ENCODE results near the gene SH3BGRL3. TPM values are rescaled to one million over a fixed set of nuclear protein-coding genes. Genes with fewer than 3 reads are reported as not detected.

The SH3BGRL3 gene
- total RNA-seq, 4 donors from 2014 or later, result 5.0 to 86.6 (median 52.3) TPM

DNA sequence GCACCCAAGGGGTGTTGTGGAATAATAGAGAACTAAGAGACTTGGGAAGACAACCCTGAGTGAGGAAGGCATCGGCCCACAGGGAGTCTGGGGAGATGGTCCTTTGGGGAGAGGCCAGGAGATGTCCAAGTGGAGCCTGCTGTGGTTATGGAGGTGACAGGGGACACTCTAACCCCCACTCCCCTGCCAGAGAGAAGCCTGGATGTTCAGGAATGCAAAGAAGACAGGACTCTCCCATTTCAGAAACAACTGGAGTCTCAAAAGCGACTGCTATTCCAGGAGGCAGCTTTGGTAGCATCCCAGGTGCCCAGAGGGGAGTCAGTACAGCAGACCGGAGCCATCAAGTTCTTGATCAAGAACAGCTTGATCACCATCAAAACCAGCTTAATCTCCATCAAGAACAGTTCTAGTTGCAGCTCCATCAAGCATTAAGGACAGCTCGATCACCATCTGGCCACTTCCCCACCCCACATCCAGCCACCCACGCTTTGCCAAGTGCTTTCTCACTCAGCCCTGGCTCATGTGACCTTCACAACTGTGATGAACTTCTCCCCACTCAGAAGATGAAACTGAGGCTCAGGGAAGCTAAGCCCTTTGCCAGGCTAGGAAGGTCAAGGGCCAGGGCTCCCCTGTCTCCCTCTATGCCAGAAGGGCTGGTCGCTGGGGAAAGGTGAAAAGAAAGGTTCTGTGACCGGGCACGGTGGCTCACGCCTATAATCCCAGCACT, 38.6 kb downstream of the SH3BGRL3 start:
- Histone ChIP-seq H3K27ac (no peak overlapping the region), H3K4me1 (no peaks in the 10 kb centered on the region), H3K27me3 (no peaks in the 10 kb centered on the region), H3K36me3 (no peaks in the 10 kb centered on the region), H3K9me3 (no peaks in the 10 kb centered on the region), H3K4me3 (no peak overlapping the region)
- TF ChIP-seq POLR2A (IDR thresholded peaks at IDR 0.05), result no peak
- TF ChIP-seq, protein P1, sequence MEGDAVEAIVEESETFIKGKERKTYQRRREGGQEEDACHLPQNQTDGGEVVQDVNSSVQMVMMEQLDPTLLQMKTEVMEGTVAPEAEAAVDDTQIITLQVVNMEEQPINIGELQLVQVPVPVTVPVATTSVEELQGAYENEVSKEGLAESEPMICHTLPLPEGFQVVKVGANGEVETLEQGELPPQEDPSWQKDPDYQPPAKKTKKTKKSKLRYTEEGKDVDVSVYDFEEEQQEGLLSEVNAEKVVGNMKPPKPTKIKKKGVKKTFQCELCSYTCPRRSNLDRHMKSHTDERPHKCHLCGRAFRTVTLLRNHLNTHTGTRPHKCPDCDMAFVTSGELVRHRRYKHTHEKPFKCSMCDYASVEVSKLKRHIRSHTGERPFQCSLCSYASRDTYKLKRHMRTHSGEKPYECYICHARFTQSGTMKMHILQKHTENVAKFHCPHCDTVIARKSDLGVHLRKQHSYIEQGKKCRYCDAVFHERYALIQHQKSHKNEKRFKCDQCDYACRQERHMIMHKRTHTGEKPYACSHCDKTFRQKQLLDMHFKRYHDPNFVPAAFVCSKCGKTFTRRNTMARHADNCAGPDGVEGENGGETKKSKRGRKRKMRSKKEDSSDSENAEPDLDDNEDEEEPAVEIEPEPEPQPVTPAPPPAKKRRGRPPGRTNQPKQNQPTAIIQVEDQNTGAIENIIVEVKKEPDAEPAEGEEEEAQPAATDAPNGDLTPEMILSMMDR (IDR thresholded peaks at IDR 0.05), result no peak
- intact Hi-C loops (cut with DNase I; ENCODE audit: low total_unique reads), result no loop called here
- DNase-seq, result no peak

DNA sequence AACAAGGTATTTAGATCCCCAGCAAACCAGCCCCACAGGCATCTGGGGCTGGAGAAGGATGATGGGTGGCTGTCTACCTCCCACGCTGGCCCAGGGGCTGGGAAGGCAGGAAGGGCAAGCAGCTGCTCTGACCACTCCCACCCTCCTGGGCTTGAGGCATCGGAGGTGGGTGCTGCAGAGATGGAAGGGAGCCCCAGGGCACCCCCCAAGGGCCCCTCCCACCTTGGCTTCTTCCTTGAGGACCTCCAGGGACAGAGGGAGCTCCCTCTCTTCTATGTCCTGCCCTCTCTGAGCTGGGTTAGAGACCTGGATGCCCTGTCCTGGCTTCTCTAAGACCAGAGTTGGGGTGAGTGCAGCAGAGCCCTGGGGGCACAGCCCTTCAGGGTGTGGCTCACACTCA, 41.0 kb downstream of the SH3BGRL3 start:
- Histone ChIP-seq H3K4me3 (no peak overlapping the region), H3K36me3 (no peaks in the 10 kb centered on the region), H3K4me1 (no peaks in the 10 kb centered on the region), H3K27ac (no peak overlapping the region), H3K27me3 (no peaks in the 10 kb centered on the region), H3K9me3 (no peaks in the 10 kb centered on the region)
- TF ChIP-seq, protein P1 (IDR thresholded peaks at IDR 0.05), result no peak
- no peak for TF ChIP-seq POLR2A (IDR thresholded peaks at IDR 0.05)
- DNase-seq, result no peak
- intact Hi-C loops (cut with DNase I; ENCODE audit: low total_unique reads), result loop anchor here (5.0 kb wide), 1 partner anchor 39 kb away; the partner anchor contains the start of gene SH3BGRL3

DNA sequence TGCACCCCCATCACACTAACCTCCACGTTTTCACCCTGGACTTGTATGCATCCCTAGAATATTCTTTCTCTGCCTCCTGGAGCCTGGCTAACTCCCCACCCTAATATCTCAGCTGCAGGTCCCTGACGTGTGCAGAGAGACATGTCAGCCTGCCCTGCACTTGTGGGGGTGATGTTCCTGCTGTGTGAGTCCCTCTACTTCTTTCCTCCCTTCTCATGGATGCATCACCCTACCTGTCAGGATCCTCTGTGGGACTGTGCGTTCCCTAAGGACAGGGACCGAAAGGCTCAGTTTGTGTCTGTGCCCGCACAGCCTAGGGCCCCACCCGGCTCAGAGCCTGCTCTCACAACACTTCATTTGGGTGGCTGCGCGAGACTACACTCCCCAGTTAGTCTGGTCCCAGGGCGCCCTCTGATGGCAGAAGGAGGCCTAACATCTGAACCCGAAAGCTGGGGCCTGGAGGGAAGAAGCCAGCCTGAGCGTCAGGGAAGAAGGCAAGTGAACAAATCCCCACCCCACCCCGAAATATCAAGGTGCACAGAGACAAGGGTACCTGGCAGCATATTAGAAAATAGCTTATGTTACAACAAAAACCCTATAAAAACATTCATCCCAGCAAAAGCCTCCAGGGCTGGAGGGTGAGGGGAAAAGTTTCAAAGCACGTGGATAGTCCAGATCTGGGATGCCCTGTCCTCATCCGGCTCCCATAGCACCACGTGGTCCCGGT, 41.6 kb downstream of the SH3BGRL3 start:
- Histone ChIP-seq H3K27me3 (no peaks in the 10 kb centered on the region), H3K4me1 (no peaks in the 10 kb centered on the region), H3K4me3 (no peak overlapping the region), H3K36me3 (no peaks in the 10 kb centered on the region), H3K9me3 (no peaks in the 10 kb centered on the region), H3K27ac (no peak overlapping the region)
- DNase-seq, result peak; percentile 87 to 88
- intact Hi-C loops (cut with DNase I; ENCODE audit: low total_unique reads), result loop anchor here (5.0 kb wide), 1 partner anchor 39 kb away; the partner anchor contains the start of gene SH3BGRL3
- TF ChIP-seq POLR2A (IDR thresholded peaks at IDR 0.05), result no peak
- TF ChIP-seq, protein P1 (IDR thresholded peaks at IDR 0.05), result peak; percentile 80 to 95 (median 86)

DNA sequence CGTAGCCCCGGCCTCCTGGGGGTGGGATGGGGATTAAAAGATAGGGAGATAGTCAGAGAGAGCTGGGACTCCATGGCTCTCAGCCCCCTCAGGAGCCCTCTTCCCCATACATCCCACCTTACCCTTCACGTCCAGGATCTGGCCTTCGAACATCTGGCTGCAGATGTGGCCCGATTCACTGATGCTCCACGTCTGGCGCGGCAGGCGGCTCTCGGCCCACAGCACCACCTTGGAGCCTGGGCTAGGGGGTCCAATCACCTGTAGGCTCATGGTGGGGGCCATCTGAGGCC, 42.1 kb downstream of the SH3BGRL3 start:
- H3K4me1 ChIP-seq, result no peaks in the 10 kb centered on the region
- H3K27me3 ChIP-seq, result no peaks in the 10 kb centered on the region
- no peaks in the 10 kb centered on the region for H3K9me3 ChIP-seq
- H3K4me3 ChIP-seq, result no peak overlapping the region
- DNase-seq, result no peak
- H3K36me3 ChIP-seq, result no peaks in the 10 kb centered on the region
- intact Hi-C loops (cut with DNase I; ENCODE audit: low total_unique reads), result loop anchor here (5.0 kb wide), 1 partner anchor 40 kb away; the partner anchor contains the start of gene SH3BGRL3
- TF ChIP-seq, protein P1 (IDR thresholded peaks at IDR 0.05), result no peak
- no peak for TF ChIP-seq POLR2A (IDR thresholded peaks at IDR 0.05)
- H3K27ac ChIP-seq, result no peak overlapping the region

DNA sequence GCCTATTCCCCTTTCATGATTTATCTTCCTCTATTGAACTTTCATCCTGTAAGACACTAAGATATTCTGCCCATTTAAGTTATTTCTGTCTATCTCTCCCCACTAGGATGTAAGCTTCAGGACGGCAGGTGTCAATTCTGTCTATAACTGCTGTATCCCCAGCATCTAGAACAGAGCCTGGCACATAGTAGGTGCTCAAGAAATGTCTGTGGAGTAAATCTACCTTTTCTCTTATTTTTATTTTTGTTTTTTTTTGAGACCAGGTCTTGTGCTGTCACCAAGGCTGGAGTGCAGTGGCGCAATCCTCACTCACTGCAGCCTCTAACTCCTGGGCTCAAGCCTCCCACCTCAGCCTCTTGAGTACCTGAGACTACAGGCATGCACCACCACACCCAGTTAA, 43.5 kb downstream of the SH3BGRL3 start:
- no peak for DNase-seq
- intact Hi-C loops (cut with DNase I; ENCODE audit: low total_unique reads), result loop anchor here (5.0 kb wide), 1 partner anchor 41 kb away; the partner anchor contains the start of gene SH3BGRL3
- Histone ChIP-seq H3K27ac (no peak overlapping the region), H3K27me3 (no peaks in the 10 kb centered on the region), H3K4me3 (no peak overlapping the region), H3K4me1 (no peaks in the 10 kb centered on the region), H3K9me3 (no peaks in the 10 kb centered on the region), H3K36me3 (no peaks in the 10 kb centered on the region)
- TF ChIP-seq POLR2A (IDR thresholded peaks at IDR 0.05), result no peak
- TF ChIP-seq, protein P1 (IDR thresholded peaks at IDR 0.05), result no peak

Measured in uterus (tissue), 4 donors.